Large intestine (tissue), 3 donors: ENCODE data around the gene GUSB. TPM values are rescaled to one million over a fixed set of nuclear protein-coding genes. Genes with fewer than 3 reads are reported as not detected.
"Not testable (repeated sequence)": the region's sequence is repeated elsewhere in the genome, so short reads cannot be mapped to it uniquely, and the experiment has no call there.

Experiments used
- DNase-seq, 2 donors: peaks; one replicate each; pipeline versions ENCODE4 v3.0.0 to v3.0.0-alpha.2; 2013
- H3K27ac ChIP-seq: one replicate; pipeline ENCODE4 v1.5.1; 2013; ENCODE audit warnings: low read length
- H3K27me3 ChIP-seq: 2 replicates; pipeline ENCODE4 v1.6.1; 2013; ENCODE audit warnings: low read length; ENCODE audit not compliant: control insufficient read depth, insufficient read depth
- H3K36me3 ChIP-seq: 2 replicates; pipeline ENCODE4 v1.6.1; 2013; ENCODE audit warnings: low read length; ENCODE audit not compliant: control insufficient read depth, insufficient read depth
- H3K4me1 ChIP-seq: one replicate; pipeline ENCODE4 v1.6.1; 2013; ENCODE audit warnings: low read length; ENCODE audit not compliant: control insufficient read depth, insufficient read depth
- H3K4me3 ChIP-seq: one replicate; pipeline ENCODE4 v1.5.1; 2013; ENCODE audit warnings: low read length
- H3K9me3 ChIP-seq: one replicate; pipeline ENCODE4 v1.6.1; 2013; ENCODE audit warnings: mild to moderate bottlenecking, low read depth, low read length, moderate library complexity; ENCODE audit not compliant: control insufficient read depth
- WGBS: methylation state at CpG from one replicate; pipeline ENCODE4 v1.1.5; 2013; ENCODE audit warnings: low lambda C conversion rate; ENCODE audit not compliant: insufficient coverage; 5-methylcytosine and 5-hydroxymethylcytosine counted together
- polyA plus RNA-seq: library from polyadenylated mRNA; unstranded; fragments of 120-200 nt; gene quantifications from one replicate; pipeline ENCODE4 v1.2.1, GENCODE V29; 2013

GUSB gene
- polyA plus RNA-seq, 1 donor, result 116 TPM

DNA sequence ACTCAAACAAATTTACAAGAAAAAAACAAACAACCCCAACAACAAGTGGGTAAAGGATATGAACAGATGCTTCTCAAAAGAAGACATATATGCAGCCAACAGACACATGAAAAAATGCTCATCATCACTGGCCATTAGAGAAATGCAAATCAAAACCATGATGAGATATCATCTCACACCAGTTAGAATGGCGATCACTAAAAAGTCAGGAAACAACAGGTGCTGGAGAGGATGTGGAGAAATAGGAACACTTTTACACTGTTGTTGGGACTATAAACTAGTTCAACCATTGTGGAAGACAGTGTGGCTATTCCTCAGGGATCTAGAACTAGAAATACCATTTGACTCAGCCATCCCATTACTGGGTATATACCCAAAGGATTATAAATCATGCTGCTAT is 13.0 kb upstream of the GUSB start:
- H3K27ac ChIP-seq, H3K27me3 ChIP-seq, H3K4me1 ChIP-seq, H3K9me3 ChIP-seq, H3K36me3 ChIP-seq, DNase-seq, H3K4me3 ChIP-seq: not testable (repeated sequence)
- no CpG with 5 or more reads among the region's 1 CpG for WGBS

DNA sequence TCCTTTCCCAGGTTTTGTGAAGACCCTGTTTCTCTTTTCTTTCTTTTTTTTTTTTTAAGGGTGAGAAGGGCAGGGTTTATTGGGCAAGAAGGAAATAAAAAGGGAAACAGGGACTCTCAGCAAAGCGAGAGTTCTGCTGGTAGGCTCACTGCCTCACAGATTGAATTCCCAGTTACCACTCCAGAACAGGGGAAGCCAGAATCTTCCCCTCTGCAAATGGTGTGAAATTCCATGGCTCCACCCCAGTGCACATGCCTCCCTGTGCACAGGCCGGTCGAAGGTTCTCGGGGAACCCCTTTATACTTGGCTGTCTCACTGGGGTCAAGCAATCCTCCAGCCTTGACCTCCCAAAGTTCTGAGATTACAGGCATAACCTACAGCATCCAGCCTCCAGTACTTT is 10.5 kb upstream of the GUSB start:
- no peak overlapping the region for H3K4me3 ChIP-seq

DNA sequence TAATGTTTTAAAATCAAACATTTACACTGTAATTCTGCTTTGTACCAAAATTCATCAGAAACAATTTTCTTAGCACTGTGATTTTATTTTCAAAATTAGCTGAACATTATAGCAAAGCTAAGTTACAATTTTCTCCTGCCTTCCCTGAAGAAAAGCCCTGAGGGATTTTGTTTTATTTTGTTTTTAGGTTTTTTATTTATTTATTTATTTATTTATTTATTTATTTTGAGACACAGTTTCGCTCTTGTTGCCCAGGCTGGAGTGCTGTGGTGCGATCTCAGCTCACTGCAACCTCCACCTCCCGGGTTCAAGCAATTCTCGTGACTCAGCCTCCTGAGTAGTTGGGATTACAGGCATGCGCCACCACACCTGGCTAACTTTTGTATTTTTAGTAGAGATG is 9.8 kb upstream of the GUSB start:
- H3K4me3 ChIP-seq, DNase-seq, H3K4me1 ChIP-seq, H3K27ac ChIP-seq, H3K27me3 ChIP-seq, H3K36me3 ChIP-seq, H3K9me3 ChIP-seq: not testable (repeated sequence)
- no CpG with 5 or more reads among the region's 5 CpGs for WGBS

More for the DNA sequence above, 10.5 kb upstream of the GUSB start:
- H3K9me3 ChIP-seq, result no peaks in the 10 kb centered on the region
- WGBS, result no CpG with 5 or more reads among the region's 4 CpGs
- no peaks in the 10 kb centered on the region for H3K36me3 ChIP-seq
- H3K27ac ChIP-seq, result no peak overlapping the region
- no peaks in the 10 kb centered on the region for H3K27me3 ChIP-seq
- no peak for DNase-seq
- no peaks in the 10 kb centered on the region for H3K4me1 ChIP-seq

DNA sequence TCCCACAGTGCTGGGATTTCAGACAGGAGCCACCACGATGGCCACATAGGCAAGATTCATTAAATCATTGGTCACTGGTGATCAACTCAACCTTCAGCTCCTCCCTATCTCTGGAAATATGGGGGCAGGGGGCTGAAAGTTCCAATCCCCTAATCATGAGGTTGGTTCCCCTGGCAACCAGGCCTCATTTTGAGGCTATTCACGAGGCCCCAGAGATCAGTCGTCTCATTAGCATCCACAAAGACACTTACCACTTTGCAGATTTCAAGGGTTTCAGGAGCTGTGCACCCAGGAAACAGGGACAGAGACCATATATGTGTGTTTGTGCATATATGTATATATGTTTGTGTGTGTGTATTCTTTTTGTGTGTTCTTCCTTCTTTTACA is 7.7 kb upstream of the GUSB start:
- H3K9me3 ChIP-seq, result no peaks in the 10 kb centered on the region
- no peak overlapping the region for H3K4me3 ChIP-seq
- no peaks in the 10 kb centered on the region for H3K4me1 ChIP-seq
- H3K27ac ChIP-seq, result no peak overlapping the region
- H3K36me3 ChIP-seq, result no peaks in the 10 kb centered on the region
- H3K27me3 ChIP-seq, result no peaks in the 10 kb centered on the region
- no CpG with 5 or more reads among the region's 3 CpGs for WGBS
- no peak for DNase-seq

DNA sequence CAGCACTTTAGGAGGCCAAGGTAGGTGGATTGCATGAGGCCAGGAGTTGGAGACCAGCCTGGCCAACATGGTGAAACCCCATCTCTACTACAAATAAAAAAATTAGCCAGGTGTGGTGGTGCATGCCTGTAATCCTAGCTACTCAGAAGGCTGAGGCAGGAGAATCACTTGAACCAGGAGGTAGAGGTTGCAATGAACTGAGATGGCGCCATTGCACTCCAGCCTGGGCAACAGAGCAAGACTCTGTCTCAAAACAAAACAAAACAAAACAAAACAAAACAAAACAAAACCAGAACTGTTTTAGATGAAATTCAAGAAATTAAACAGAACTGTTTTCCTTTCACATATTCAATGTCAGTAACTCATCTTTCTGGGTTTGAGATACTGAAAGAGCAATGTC is 6.5 kb upstream of the GUSB start:
- not testable (repeated sequence) for H3K4me1 ChIP-seq, H3K9me3 ChIP-seq, H3K27ac ChIP-seq, H3K4me3 ChIP-seq, H3K27me3 ChIP-seq, H3K36me3 ChIP-seq, DNase-seq
- WGBS, result no CpG with 5 or more reads among the region's 1 CpG

DNA sequence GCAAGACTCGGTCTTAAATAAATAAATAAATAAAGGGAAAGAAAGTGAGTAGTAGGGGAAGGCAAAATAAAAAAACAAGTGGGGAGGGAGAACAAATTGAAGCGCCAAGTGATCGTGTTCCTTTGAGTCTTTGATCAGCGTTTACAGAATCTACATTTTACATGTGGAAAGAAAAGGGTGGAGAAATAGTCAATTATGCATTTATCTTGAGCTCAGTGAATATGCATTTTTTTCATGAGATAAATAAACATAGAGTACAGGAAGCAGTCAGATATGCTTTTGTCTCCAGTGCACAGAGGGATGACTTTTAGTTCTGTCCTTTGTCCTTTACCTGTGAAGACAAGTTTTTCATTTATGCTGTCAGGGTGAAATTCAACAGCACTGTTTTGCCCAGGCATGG is 6.1 kb upstream of the GUSB start:
- no peaks in the 10 kb centered on the region for H3K27me3 ChIP-seq
- no peak overlapping the region for H3K4me3 ChIP-seq
- peaks cover 6% of the 10 kb centered on the region for H3K4me1 ChIP-seq
- H3K9me3 ChIP-seq, result no peaks in the 10 kb centered on the region
- no peak for DNase-seq
- 85% methylated on average over 4 of the region's 4 CpGs for WGBS
- no peaks in the 10 kb centered on the region for H3K36me3 ChIP-seq
- no peak overlapping the region for H3K27ac ChIP-seq

DNA sequence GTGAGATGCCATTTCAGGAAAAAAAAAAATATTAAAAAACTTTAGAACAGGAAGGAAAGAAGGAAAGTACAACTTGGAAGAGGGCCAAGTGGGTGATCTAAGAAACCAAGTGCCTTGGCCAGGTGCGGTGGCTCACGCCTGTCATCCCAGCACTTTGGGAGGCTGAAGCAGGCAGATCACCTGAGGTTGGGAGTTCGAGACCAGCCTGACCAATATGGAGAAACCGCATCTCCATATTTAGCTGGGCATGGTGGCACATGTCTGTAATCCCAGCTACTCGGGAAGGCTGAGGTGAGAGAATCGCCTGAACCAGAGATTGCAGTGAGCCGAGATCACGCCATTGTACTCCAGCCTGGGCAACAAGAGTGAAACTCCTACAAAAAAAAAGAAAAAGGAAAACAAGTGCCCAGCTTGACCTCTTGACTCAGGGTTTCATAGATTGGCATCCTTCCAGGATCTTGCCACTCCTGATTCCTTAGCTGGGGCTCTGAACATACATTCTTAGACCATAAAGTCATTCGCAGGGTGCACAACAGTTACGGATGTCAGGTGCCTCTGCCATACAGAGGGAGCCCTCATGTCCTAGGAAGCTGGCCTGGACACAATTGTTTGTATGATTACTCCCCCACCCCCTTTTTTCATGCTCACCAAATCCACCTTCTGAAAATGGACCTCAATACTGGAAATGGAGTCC is 2.1 kb upstream of the GUSB start:
- no peaks in the 10 kb centered on the region for H3K27me3 ChIP-seq
- H3K4me3 ChIP-seq, result no peak overlapping the region
- H3K27ac ChIP-seq, result no peak overlapping the region
- H3K9me3 ChIP-seq, result no peaks in the 10 kb centered on the region
- 100% methylated on average over 1 of the region's 10 CpGs for WGBS
- DNase-seq, result peak; percentile 69 to 80
- peaks cover 13% of the 10 kb centered on the region for H3K4me1 ChIP-seq
- peaks cover 11% of the 10 kb centered on the region for H3K36me3 ChIP-seq

DNA sequence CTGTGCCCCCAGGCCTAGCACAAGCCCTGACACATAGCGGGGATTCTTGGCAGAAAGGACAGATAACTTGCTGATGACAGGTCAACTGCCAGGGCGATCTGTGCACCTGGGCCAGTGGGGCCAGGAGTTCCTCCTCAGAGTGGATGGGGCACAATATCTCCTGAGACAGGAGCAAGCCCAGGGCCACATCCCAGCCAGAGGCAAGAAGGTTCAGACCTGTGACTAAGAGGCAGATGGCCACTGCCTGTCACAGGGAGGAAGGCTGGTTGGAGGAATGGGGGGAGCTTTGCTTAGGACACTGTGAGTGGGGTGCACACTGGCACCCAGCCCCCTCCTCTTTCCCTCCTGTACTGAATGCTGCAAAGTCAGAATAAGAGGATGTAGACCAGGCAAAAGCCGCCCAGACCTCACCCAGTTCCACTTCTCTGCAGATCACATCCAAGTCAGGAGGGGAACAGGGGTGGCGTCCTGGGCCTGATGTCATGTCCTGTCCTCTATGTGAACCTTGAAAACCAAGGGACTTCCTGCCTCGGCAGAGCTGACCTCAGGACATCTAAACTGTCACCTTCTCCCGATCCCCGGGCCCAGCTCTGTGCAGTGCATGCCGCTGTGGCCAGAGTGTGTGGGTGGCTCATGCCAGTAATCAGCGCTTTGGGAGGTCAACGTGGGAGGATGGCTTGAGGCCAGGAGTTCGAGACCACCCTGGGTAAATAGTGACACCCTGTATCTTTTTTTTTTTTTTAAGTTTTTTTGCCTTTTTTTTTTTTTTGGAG is 1.3 kb downstream of the GUSB start:
- peak overlapping the region; percentile 37 for H3K27ac ChIP-seq

DNA sequence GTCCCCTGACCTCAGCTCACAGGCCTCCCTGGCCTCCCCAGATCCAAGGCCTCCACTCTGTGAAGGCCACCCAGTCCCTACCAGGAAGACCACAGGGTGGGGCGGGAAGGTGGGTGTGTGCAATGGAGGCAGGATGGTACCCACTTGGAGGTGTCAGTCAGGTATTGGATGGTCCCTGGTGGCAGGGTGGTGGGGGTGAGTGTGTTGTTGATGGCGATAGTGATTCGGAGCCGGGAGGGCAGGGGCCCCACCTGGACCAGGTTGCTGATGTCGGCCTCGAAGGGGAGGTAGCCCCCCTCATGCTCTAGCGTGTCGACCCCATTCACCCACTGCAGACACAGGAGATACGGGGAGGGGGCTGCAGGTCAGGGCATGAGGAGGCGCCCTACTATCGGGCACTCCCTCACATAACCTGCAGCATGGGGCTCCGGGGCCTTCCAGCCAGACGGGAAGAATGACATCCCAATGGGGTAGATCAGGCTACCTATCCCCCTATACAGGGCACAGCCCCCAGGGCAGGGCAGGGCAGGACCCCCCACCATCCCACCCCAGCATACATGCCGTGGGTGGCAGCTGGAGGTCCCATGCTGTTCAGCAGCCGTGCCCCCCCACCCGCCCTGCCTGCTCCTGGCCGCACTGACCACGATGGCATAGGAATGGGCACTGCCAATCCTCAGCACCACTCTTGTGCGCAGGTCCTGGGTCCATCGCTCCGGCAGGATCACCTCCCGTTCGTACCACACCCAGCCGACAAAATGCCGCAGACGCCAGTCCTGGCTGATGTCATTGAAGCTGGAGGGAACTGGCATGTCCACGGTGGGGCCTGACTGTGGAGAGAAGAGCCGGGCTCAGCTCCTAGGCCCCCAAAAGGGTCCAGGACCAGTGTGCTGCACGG is 2.2 kb downstream of the GUSB start:
- H3K36me3 ChIP-seq, result peaks cover 35% of the 10 kb centered on the region
- no CpG with 5 or more reads among the region's 29 CpGs for WGBS

More for the DNA sequence above, 1.3 kb downstream of the GUSB start:
- Histone ChIP-seq H3K9me3 (no peaks in the 10 kb centered on the region), H3K27me3 (no peaks in the 10 kb centered on the region), H3K4me3 (peak overlapping the region; percentile 85), H3K4me1 (peaks cover 13% of the 10 kb centered on the region), H3K36me3 (peaks cover 32% of the 10 kb centered on the region)
- WGBS, result no CpG with 5 or more reads among the region's 11 CpGs
- DNase-seq, result peak; percentile 56 to 69

DNA sequence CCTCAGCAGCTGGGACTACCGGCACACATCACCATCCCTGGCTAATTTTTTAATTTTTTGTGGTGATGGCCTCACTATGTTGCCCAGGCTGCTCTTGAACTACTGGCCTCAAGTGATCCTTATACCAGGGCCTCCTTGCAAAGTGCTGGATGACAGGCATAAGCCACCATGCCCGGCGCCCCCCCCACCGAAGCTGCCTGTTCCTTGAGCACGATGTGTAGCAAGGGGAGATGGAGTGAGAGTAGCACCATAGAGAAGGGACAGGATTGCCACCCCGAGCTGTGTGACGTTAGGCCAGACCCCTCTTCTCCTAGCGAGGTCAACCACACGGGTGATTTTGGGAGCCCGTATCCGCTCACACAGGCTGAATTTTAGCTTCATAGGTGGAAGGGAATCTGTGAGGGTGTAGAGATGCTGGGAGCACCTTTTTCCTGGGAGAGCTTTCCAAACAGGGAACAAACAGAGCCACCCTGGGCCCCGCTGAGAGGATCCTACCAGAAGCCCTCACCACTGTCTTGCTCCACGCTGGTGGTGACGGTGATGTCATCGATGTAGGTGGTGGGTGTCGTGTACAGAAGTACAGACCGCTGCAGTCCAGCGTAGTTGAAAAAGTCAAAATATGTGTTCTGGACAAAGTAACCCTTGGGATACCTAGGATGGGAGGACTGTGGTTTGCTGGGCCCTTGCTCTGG is 3.0 kb downstream of the GUSB start:
- Histone ChIP-seq H3K27me3 (no peaks in the 10 kb centered on the region), H3K36me3 (peaks cover 43% of the 10 kb centered on the region), H3K4me3 (no peak overlapping the region), H3K4me1 (peaks cover 8% of the 10 kb centered on the region), H3K27ac (no peak overlapping the region), H3K9me3 (no peaks in the 10 kb centered on the region)
- DNase-seq, result no peak
- WGBS, result no CpG with 5 or more reads among the region's 18 CpGs

More for the DNA sequence above, 2.2 kb downstream of the GUSB start:
- no peak overlapping the region for H3K27ac ChIP-seq
- H3K27me3 ChIP-seq, result no peaks in the 10 kb centered on the region
- DNase-seq, result no peak
- H3K4me3 ChIP-seq, result no peak overlapping the region
- H3K9me3 ChIP-seq, result no peaks in the 10 kb centered on the region
- peaks cover 13% of the 10 kb centered on the region for H3K4me1 ChIP-seq
